B cell (primary cell): ENCODE measurements around the gene CDK19. TPM values are rescaled to one million over a fixed set of nuclear protein-coding genes. Genes with fewer than 3 reads are reported as not detected.

Experiments
- ATAC-seq: fragments of 200-7000 bp; cut with Tn5 transposase; one replicate; pipeline ENCODE4 v1.10.0; 2021; ENCODE audit warnings: low read depth, mild to moderate bottlenecking, moderate number of reproducible peaks, moderate library complexity
- CTCF ChIA-PET: fragments of 350-600 bp; sonication (Branson Sonifier 250); formaldehyde crosslinking; loops from one replicate; lab custom pipeline; 2021; ENCODE audit warnings: antibody characterized with exemption, inconsistent platforms; lab: Charles Lee
- POLR2A ChIA-PET: fragments of 350-600 bp; sonication (Branson Sonifier 250); formaldehyde crosslinking; loops from one replicate; lab custom pipeline; 2021; ENCODE audit warnings: antibody characterized with exemption; lab: Charles Lee
- DNase-seq: peaks from one replicate; pipeline ENCODE4 v3.0.0; 2013
- H2AFZ ChIP-seq: 2 replicates; pipeline ENCODE4 v1.6.1; 2012; ENCODE audit warnings: mild to moderate bottlenecking, low read depth, low read length; ENCODE audit not compliant: insufficient read depth, poor library complexity, severe bottlenecking
- H3K27ac ChIP-seq, 2 donors: 1 replicate in 1 of 2; 2 replicates in 1 of 2; pipeline ENCODE4 v1.5.1; 2012 to 2013; ENCODE audit warnings: low read length in 2 of 2, mild to moderate bottlenecking in 2 of 2, moderate library complexity in 1 of 2
- H3K27me3 ChIP-seq, 4 experiments: fragments of 200-600 bp in 1 of 4; sonication (generic) in 1 of 4; replicated peaks in 1 of 4; 1 replicate in 2 of 4; 2 replicates in 2 of 4; pipeline versions ENCODE4 v1.6.1 to v1.7.0; 2013 to 2016; ENCODE audit warnings: low read length in 3 of 4, mild to moderate bottlenecking in 2 of 4, mixed read lengths in 1 of 4, moderate library complexity in 1 of 4; ENCODE audit not compliant: insufficient read depth in 4 of 4, control insufficient read depth in 3 of 4; ENCODE audit errors: control extremely low read depth in 1 of 4
- H3K36me3 ChIP-seq, 2 experiments: replicated peaks in 1 of 2; 1 replicate in 1 of 2; 2 replicates in 1 of 2; pipeline versions ENCODE4 v1.6.1 to v1.7.1; 2013; ENCODE audit warnings: low read length in 1 of 2; ENCODE audit not compliant: insufficient read depth in 2 of 2, control insufficient read depth in 1 of 2; ENCODE audit errors: control extremely low read depth in 1 of 2, extremely low read depth in 1 of 2
- H3K4me1 ChIP-seq, 2 donors: fragments of 200-600 bp in 1 of 2; sonication (generic) in 1 of 2; 1 replicate in 1 of 2; 2 replicates in 1 of 2; pipeline versions ENCODE4 v1.5.1 to v1.6.1; 2013 to 2017; ENCODE audit warnings: low read length in 2 of 2; ENCODE audit not compliant: control insufficient read depth in 2 of 2, insufficient read depth in 2 of 2
- H3K4me2 ChIP-seq: replicated peaks from 2 replicates; pipeline ENCODE3; 2012; ENCODE audit warnings: mild to moderate bottlenecking, low read depth, low read length; ENCODE audit not compliant: poor library complexity, severe bottlenecking
- H3K4me3 ChIP-seq, 5 experiments: fragments of 200-600 bp in 1 of 5; sonication (generic) in 1 of 5; 1 replicate in 3 of 5; 2 replicates in 2 of 5; pipeline versions ENCODE4 v1.5.1 to v1.7.0; 2011 to 2016; ENCODE audit warnings: low read length in 4 of 5, mild to moderate bottlenecking in 4 of 5, low read depth in 2 of 5, control low read depth in 1 of 5, moderate library complexity in 1 of 5; ENCODE audit not compliant: insufficient read depth in 1 of 5; ENCODE audit errors: control extremely low read depth in 1 of 5, extremely low read depth in 1 of 5
- H3K79me2 ChIP-seq: fragments of 200-600 bp; sonication (generic); one replicate; pipeline ENCODE4 v1.6.0; 2016; ENCODE audit warnings: low read length; ENCODE audit not compliant: control insufficient read depth, insufficient read depth
- H3K9ac ChIP-seq: fragments of 200-600 bp; sonication (generic); 2 replicates; pipeline ENCODE4 v1.6.1; 2017; ENCODE audit warnings: mild to moderate bottlenecking, low read length, moderate library complexity
- H3K9me3 ChIP-seq, 3 donors: one replicate each; pipeline versions ENCODE4 v1.6.1 to v1.7.1; 2013; ENCODE audit warnings: low read length in 2 of 3; ENCODE audit not compliant: control insufficient read depth in 2 of 3, insufficient read depth in 1 of 3; ENCODE audit errors: control extremely low read depth in 1 of 3
- H4K20me1 ChIP-seq: 2 replicates; pipeline ENCODE4 v1.6.0; 2012; ENCODE audit warnings: mild to moderate bottlenecking, low read length; ENCODE audit not compliant: insufficient read depth, control insufficient read depth, poor library complexity, severe bottlenecking
- H3K27ac Mint-ChIP-seq: one replicate; pipeline ENCODE4 v1.8.0; 2021; ENCODE audit warnings: mixed read lengths
- H3K27me3 Mint-ChIP-seq: one replicate; pipeline ENCODE4 v1.8.0; 2021; ENCODE audit warnings: mixed read lengths
- H3K4me1 Mint-ChIP-seq: one replicate; pipeline ENCODE4 v1.8.0; 2021; ENCODE audit warnings: mixed read lengths
- H3K4me3 Mint-ChIP-seq: one replicate; pipeline ENCODE4 v1.8.0; 2021; ENCODE audit warnings: mixed read lengths
- H3K9me3 Mint-ChIP-seq: one replicate; pipeline ENCODE4 v1.8.0; 2022; ENCODE audit warnings: mixed read lengths; ENCODE audit not compliant: insufficient read depth
- CTCF ChIP-seq: fragments of 200-600 bp; IDR thresholded peaks from one replicate; pipeline ENCODE4 v1.8.0; 2022; ENCODE audit warnings: antibody characterized with exemption, mild to moderate bottlenecking
- EZH2 ChIP-seq: IDR thresholded peaks from 2 replicates; pipeline ENCODE4 v1.6.1; 2012; ENCODE audit warnings: borderline replicate concordance, low read depth, mild to moderate bottlenecking, moderate library complexity, low read length; ENCODE audit not compliant: insufficient read depth, poor library complexity, severe bottlenecking
- WGBS: methylation state at CpG from one replicate; pipeline ENCODE4 v1.1.5; 2013; ENCODE audit warnings: missing lambda C conversion rate; ENCODE audit not compliant: insufficient coverage; 5-methylcytosine and 5-hydroxymethylcytosine counted together
- intact Hi-C: fragments of 100-400 bp; cut with micrococcal nuclease; formaldehyde crosslinking; loops from one replicate; pipeline ENCODE4 v1.10.0; 2022
- polyA plus RNA-seq: library from polyadenylated mRNA; depleted of rRNA; stranded (reverse); fragments of >200 nt; gene quantifications from 2 replicates; pipeline ENCODE4 v1.2.3, GENCODE V29; 2012
- total RNA-seq, 2 donors: library from RNA; stranded (reverse); fragments of 120-200 nt in 1 of 2; gene quantifications; 1 replicate in 1 of 2; 2 replicates in 1 of 2; pipeline versions ENCODE4 v1.2.3 to v1.2.4, GENCODE V29; 2013 to 2022

The CDK19 gene
- total and polyA plus RNA-seq, 2 donors (not counting 1 experiment from before 2014, with no cell fraction given), result 8.7 to 44.8 TPM

GRCh38 chr6:110655821-110656220 is 159.4 kb downstream of the CDK19 start:
- ATAC-seq (no peak), DNase-seq (no peak)
- H3K4me2 ChIP-seq, result no peak overlapping the region
- no peak overlapping the region for H2AFZ ChIP-seq
- Mint-ChIP-seq H3K4me3 (no peak overlapping the region), H3K27me3 (no peaks in the 10 kb centered on the region), H3K27ac (no peak overlapping the region), H3K4me1 (no peaks in the 10 kb centered on the region), H3K9me3 (no peaks in the 10 kb centered on the region)
- no peaks in the 10 kb centered on the region for H3K4me1 ChIP-seq
- no peak overlapping the region for H3K27ac ChIP-seq
- TF ChIP-seq EZH2 (no peak), CTCF (no peak)
- intact Hi-C loops, result no loop called here
- CTCF ChIA-PET, result interaction anchor here (0.6 kb wide), 1 partner anchor 27 kb away, joined by 4 read pairs; no protein-coding TSS in a partner anchor
- H3K9me3 ChIP-seq, result peaks cover 0 to 8% (median 6%) of the 10 kb centered on the region in 3 donors
- no peak overlapping the region for H3K9ac ChIP-seq
- H4K20me1 ChIP-seq, result no peaks in the 10 kb centered on the region
- no peak overlapping the region for H3K4me3 ChIP-seq
- POLR2A ChIA-PET, result interaction anchor here (0.6 kb wide), 1 partner anchor 307 kb away, joined by 6 read pairs; no protein-coding TSS in a partner anchor
- H3K79me2 ChIP-seq, result peaks cover 4% of the 10 kb centered on the region
- no peaks in the 10 kb centered on the region for H3K27me3 ChIP-seq
- H3K36me3 ChIP-seq, result peaks cover 8 to 12% of the 10 kb centered on the region in 2 experiments
- whole genome bisulfite sequencing, result no CpG with 5 or more reads among the region's 1 CpG

- 100% methylated on average over 3 of the region's 7 CpGs for WGBS
- Histone ChIP-seq H3K27me3 (no peaks in the 10 kb centered on the region), H3K4me1 (no peaks in the 10 kb centered on the region), H2AFZ (no peak overlapping the region), H3K9ac (no peak overlapping the region), H4K20me1 (no peaks in the 10 kb centered on the region), H3K27ac (no peak overlapping the region), H3K36me3 (peaks cover 4 to 8% of the 10 kb centered on the region in 2 experiments), H3K9me3 (no peaks in the 10 kb centered on the region), H3K79me2 (peaks cover 4% of the 10 kb centered on the region), H3K4me3 (no peak overlapping the region), H3K4me2 (no peak overlapping the region)
- no peak for TF ChIP-seq CTCF
- no peak for TF ChIP-seq EZH2
- Mint-ChIP-seq H3K9me3 (no peaks in the 10 kb centered on the region), H3K4me3 (no peak overlapping the region), H3K4me1 (no peaks in the 10 kb centered on the region), H3K27ac (no peak overlapping the region), H3K27me3 (no peaks in the 10 kb centered on the region)
- no peak for ATAC-seq
- CTCF ChIA-PET, result no interaction called here
- intact Hi-C loops, result no loop called here
- no peak for DNase-seq
- POLR2A ChIA-PET, result no interaction called here
These were observed 161.0 kb downstream of the CDK19 start for GRCh38 chr6:110654096-110654820.
